GM18499 (cell line): ENCODE measurements around the gene ELF3.
"Not testable (repeated sequence)": the region's sequence is repeated elsewhere in the genome, so short reads cannot be mapped to it uniquely, and the experiment has no call there.

Experiments
- ATAC-seq: cut with Tn5 transposase; IDR thresholded peaks from one replicate; pipeline ENCODE4 v1.9.1; 2021; ENCODE audit warnings: moderate number of reproducible peaks; ENCODE audit not compliant: insufficient read depth, unreplicated experiment

Gene ELF3

DNA sequence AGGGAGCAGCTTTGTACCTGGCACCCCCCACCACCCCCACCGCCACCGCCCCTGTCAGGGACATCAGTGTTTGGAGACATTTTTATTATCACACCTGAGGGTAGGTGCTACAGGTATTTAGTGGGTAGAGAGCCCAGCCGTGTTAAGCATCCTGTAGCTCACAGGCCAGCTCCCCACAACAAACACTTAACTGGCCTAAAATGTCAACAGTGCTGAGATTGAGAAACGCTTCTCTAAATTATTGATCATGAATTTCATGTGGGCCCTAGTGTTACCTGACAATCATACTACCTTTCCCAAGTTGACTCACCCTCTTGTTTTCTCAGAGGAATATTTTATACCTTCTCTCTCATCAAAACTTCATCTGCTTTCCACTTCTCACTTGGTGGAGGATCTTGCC is 21.4 kb downstream of the ELF3 start:
- no peak for ATAC-seq

- no peak for ATAC-seq
Observed at GRCh38 chr1:202034149-202034682, 23.8 kb downstream of the ELF3 start.

GRCh38 chr1:202034683-202035462 is 24.5 kb downstream of the ELF3 start:
- ATAC-seq, result no peak

DNA sequence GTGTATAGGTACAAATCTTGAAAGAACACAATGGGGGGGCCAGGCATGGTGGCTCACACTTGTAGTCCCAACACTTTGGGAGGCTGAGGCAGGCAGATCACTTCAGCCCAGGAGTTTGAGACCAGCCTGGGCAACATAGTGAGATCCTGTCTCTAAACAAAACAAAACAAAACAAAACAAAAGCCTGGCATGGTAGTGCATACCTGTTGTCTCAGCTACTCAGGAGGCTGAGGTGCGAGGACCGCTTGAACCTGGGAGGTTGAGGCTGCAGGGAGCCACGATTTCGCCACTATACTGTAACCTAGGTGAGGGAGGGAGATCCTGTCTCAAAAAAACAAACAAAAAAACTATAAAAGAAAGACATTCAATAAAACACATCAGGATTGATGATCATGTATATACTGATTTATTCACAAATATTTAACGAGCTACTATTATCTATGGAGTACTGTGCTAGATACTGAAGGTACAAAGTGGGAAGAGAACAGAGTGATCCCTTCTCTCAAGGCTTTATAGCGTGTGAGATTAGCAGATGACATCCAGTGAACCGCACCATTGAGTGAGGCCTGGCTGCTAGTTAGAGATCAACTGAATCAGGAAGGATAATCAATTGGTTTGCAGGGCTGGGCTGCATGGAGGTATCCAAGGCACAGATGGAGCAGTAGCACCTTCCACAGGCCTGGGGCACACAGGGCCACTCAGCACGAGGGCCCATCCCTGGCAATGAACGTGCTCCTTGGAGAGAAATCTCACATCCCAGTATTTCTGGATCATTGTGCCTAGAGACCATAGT is 26.4 kb downstream of the ELF3 start:
- ATAC-seq, result no peak

DNA sequence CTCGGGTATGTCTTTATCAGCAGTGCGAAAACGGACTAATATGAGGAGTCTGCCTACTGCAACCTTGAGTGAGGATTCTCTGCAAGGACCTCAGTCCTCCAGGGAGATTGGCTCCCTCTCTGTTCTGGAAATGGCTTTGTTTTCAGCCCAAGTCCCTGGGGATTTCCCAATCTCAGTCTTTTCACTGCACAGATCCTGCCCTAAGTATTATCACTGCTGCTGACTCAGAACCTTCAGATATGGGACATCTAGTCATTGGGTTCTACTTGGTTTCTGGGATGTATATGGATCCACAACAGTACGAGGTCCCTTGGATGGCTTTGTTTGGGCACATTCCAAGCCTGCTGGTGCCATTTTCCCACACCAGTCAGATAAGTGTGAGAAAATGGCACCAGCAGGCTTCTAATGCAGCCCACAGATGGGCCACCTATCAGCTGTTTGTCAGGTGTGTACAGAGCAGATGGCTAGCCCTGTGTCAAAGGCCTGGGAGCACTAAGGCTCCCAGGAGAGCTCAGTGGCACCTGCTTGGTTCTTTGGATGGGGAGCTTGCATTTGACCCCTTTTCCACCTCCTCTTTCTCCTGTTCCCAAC is 27.4 kb downstream of the ELF3 start:
- ATAC-seq, result no peak

- ATAC-seq, result no peak
Observed at GRCh38 chr1:202038688-202039346, 28.4 kb downstream of the ELF3 start.

DNA sequence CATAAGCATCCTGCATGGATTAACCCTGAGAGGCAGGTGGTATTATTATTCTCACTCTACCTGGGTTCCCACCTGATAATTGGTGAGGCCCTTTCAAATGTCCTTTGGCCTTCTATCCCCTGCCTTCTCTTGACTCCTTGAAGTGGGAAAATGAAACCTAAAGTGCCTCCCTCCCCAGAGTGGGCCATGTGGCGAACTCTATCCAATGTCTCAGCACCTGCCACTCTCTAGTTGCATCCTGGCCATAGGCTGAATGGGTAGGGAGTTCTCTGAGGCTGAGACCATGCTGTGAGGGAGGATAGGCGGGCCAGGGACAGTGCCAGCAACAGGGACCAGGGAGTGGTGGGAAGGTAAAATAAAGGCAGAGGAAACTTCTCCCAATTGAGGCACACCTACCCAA is 35.3 kb downstream of the ELF3 start:
- no peak for ATAC-seq

- no peak for ATAC-seq
Observed at GRCh38 chr1:202046227-202046626, 35.8 kb downstream of the ELF3 start.

DNA sequence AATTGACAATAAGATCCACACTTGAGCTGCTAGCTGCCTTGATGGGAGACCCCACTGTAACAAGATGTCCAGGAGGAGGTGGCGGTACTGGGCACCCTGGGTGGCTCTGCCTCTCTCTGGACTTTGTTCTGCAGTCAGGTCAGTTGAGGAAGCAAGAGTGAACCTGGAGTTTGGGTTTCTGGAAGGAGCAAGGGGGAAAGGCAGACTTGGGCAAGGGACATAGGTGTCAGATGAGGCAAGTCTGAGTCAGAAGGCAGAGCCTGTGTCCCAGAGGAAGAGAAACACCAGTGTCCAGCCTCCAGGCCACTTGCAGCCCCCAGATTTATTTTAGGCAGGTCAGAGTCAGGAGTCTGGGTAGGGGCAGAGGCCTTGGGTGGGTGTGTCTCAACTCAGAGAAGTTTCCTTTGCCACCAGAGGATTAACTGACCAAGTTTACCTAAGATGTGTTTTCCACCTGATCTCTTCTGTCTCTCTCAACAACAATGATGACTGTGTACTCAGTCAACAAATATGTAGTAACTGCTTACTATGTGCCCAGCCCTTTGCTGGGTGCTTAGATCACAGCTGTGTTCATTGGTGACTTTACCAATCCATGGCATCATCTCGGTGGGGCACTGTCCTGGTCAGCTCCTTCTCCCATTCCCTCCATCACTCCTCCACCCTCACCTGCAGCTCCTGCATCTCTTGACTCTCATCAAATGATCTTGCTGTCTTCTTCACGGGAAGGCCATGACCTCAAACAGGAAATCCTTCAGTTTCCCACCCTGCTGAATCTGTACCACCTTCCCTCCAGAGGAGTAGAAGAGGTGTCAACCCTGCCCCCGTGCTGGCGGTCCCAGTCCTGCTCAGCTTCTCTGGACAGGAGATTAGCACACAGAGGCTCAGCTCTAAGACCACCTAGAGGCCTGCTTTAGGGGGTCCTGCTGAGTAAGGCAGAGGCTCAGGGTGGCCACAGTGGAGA is 36.6 kb downstream of the ELF3 start:
- ATAC-seq, result no peak

GRCh38 chr1:202047977-202048376 is 37.6 kb downstream of the ELF3 start:
- ATAC-seq, result no peak

DNA sequence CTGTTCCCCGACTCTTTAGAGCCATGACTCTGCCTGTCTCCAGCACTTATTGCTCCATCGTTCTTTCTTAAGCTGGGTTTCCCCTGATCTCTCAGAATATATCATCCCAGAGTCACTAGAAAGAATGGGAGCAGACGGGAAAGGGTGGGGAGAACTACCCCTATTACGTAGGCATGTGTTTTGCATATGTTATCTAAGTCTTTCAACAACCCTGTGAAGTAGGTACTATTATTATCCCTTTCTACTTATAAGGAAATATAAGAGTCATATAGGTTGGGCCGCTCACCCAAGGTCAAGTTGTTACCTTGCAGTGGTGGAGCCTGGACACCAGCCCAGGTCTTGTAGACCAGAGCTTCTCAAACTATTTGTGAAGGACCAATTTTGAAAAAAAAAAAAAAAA is 38.7 kb downstream of the ELF3 start:
- ATAC-seq, result no peak

DNA sequence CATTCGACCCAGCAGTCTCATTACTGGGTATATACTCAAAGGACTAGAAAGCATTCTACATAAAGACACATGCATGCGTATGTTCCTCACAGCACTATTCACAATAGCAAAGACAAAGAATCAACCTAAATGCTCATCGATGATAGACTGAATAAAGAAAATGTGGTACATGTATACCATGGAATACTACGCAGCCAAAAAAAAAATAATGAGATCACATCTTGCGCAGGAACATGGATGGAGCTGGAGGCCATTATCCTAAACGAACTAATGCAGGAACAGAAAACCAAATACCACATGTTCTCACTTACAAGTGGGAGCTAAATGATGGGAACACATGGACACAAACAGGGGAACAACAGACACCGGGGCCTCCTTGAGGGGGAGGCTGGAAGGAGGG is 43.7 kb downstream of the ELF3 start:
- no peak for ATAC-seq

DNA sequence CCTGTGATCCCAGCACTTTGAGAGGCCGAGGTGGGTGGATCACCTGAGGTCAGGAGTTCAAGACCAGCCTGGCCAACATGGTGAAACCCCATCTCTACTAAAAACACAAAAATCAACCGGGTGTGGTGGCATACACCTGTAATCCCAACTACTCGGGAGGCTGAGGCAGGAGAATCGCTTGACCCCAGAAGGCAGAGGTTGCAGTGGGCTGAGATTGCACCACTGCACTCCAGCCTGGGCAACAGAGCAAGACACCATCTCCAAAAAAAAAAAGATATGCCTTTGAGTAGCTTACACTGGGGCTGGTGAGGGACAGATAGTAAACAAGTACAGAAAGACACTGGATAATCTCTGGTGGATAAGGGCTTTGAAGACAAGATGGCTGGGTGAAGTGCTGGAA is 44.3 kb downstream of the ELF3 start:
- not testable (repeated sequence) for ATAC-seq

DNA sequence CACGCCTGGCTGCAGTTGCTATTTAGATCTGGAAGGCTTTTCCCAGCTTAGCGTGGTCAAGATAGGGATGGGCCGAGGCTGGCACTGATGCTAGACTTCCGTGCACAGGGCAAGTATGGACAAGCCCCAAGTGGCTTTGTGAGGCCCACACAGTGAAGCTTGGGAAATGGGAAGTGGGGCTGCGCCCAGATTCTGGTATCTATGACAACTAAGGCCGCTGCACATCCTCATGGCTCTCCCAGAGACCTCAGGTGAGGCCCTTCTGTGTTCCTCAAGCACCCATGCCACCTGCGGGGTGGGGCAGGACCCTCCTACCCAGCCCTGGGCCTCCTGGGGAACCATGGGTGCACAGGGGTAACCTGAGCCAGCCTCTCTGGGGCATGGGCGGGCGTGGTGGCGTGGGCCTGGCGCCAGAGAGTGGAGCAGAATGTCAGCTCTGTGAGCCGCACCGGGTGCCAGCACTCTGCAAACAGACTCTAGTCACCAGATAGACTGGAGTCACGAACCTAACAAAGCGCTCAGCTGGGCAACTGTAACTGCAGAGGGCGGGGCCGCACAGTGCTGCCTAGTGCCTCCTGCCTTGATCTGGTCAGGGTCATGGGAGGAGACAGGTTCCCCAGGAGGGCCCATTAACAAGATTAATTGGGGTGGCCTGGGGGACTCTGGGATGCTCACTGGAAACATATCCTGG is 46.4 kb downstream of the ELF3 start:
- no peak for ATAC-seq

- not testable (repeated sequence) for ATAC-seq
Observed at GRCh38 chr1:202057335-202057704, 46.9 kb downstream of the ELF3 start.

GRCh38 chr1:202058001-202058908 is 47.9 kb downstream of the ELF3 start:
- ATAC-seq, result no peak

GRCh38 chr1:202061055-202061454 is 50.7 kb downstream of the ELF3 start:
- ATAC-seq, result no peak

DNA sequence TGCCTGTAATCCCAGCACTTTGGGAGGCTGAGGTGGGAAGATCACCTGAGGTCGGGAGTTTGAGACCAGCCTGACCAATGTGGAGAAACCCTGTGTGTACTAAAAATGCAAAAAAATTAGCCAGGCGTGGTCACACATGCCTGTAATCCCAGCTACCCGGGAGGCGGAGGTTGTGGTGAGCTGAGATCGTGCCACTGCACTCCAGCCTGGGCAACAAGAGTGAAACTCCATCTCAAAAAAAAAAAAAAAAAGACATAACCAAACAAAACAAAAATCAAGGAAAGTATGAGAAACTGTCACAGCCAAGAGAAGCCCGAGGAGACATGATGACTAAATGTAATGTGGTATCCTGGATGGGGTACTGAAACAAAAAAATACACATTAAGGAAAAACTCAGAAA is 51.4 kb downstream of the ELF3 start:
- not testable (repeated sequence) for ATAC-seq
